GM19395 (cell line): Measurements from ENCODE around the gene INPP4B.
"Not testable (repeated sequence)": the region's sequence is repeated elsewhere in the genome, so short reads cannot be mapped to it uniquely, and the experiment has no call there.

Experiments
- ATAC-seq: cut with Tn5 transposase; IDR thresholded peaks from one replicate; pipeline ENCODE4 v1.9.1; 2021; ENCODE audit warnings: mild to moderate bottlenecking, moderate library complexity; ENCODE audit not compliant: unreplicated experiment

INPP4B gene

DNA sequence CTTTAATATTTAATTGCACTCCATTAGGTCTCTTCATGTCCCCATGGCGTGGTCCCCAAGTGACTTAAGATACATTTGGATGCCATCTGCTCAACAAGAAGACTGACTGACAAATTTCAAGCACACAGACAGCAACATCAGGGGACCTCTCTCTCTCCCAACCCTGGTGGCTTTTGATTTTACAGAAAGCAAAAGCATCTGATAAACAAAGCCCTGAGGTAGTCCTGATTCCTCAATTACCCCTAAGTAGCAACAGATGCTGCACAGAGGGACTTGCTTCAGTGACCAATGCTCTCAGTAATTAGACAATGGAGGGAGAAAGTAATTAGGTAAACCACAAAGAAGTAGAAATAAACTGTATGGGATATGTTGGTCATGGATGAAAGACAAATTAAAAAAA is 426.4 kb downstream of the INPP4B start:
- ATAC-seq: no peak

DNA sequence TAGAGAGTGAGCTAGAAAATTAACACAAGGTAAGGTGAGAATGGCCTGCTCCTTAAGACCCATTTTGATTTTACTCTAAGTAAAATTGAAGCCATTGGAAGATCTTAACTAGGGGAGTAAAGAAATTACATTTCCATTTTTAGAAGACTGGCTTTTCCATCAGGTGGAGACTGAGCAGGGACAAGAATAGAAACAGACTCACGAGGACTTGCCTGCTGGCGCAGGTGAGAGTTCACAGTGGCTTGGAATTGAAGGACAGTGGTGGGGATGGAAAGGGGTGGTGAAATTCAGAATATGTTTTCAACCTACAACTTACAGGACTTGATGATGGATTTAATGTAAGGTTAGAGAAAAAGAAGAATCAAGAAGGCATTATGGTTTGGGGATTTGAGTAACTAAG is 427.4 kb downstream of the INPP4B start:
- ATAC-seq: no peak

DNA sequence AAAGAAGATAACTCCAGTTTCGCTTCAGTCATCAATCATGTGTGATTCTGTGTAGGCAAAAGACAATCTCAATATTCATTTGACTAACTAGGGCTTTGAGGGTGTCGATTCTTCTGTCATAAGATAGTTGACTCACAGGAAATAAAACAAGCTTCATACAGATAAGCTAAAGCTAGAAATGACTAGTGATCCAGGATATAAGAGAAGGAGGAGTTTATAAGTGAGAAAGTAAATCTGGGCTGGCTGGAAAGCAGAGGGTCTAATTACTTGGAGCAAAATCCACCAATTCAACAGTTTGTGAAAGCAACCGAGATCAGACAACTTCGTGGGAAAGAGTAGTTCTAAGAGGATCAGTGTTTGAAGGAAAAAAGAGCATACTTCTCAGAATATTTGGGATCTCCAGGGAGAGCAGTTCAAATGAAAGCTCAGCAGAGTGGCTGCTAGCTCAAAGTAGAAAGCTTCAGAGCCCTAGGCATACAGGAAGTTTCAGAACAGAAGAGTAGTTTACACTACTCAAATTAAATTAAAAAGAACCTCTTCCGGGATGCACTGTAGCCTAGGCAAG is 429.3 kb downstream of the INPP4B start:
- no peak for ATAC-seq

DNA sequence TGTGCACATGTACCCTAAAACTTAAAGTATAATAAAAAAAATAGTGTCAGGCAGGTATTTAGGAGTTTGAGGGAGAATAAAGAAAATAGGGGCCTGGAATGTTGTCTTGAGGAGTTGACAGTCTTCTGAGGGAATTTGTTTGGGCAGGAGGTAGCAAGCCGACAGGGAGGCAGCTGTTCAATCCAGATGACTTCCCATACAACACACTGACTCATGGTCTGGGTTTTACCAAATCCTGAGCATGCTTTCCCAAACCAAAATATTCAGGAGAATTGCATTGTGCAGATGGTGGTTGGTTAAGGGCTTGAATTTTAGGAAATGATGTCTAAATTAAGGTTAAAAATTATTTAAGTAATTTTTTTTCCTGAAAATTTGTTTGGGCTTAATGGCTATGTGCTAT is 430.0 kb downstream of the INPP4B start:
- no peak for ATAC-seq

DNA sequence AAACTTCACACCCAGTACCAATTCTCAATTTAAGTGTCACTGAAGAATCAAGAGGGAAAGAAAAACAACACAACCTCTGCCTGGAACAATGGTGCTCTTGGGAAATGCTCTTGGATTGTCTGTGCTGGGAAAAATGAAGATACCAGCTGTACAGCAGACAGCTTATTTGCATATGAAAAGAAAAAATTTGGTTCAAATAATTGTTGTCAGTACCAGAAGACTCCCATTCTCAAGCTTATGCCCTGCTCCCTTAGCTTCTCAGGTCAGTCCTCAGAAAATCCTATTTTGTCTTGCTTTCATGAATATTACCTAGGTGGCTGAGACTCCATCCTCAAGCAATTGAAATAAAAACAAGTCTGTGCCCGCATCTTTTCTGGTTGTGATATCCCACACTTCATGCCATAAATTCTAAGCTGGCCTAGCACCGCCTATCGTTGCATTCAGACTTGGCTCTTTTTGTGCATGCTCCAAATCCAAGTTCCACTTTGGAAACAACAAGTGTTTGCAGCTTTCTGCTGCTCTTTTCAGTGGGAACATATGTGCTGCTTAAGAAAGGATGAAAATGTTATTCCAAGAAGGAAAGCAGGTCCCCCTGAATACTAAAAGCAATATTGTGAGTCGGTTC is 431.6 kb downstream of the INPP4B start:
- no peak for ATAC-seq

DNA sequence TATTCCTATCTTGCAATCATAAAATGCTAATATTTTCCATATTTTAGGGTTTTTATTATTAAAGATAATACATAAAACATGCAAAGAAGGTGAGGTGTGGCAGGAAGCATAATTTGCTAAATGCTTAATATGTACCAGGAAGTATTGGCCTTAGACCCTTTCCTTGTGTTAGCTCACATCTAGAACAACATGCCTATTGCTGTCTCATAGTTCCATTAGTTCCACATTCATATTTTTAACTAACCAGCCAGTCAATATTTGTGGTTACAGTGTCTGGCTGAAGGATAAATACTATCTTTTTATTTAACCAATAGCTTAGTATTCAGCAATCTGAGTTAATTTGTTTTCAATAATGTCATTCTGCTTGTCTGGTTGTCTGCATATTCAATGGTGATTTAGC is 432.6 kb downstream of the INPP4B start:
- no peak for ATAC-seq

DNA sequence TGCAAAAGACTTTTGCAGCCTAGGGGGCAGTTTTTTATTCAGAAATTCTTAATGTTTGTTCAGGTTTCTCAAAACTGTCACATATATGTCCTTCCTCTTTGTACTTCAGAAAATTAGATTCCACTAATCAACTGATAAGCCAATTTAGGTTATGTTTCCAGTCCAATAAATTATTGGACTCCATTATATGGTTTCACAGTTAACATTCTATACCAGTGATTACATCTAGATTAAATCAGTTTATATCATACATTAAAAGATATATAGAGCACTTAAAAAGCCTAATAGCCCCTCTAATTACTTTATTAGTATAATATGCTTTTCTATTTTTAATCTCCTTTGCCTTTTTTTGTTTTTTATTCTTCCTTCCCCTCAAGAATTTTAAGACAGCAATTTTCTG is 434.1 kb downstream of the INPP4B start:
- ATAC-seq: no peak

DNA sequence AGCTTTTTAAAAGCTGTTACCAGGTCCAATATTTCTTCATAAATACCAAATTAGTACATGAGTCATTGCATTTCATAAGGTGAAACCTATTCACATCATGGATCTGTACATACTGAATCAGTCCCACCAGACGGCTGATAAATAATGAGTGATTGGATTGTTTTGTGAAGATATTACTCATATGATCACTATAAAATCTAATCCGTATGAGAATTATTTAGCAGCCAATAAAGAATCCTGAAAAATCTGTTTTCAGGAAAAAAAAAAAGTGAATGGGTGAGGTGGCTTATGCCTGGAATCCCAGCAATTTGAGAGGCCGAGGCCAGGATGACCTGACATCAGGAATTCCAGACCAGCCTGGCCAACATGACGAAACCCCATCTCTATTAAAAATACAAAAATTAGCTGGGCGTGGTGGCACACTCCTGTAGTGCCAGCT is 438.1 kb downstream of the INPP4B start:
- no peak for ATAC-seq

DNA sequence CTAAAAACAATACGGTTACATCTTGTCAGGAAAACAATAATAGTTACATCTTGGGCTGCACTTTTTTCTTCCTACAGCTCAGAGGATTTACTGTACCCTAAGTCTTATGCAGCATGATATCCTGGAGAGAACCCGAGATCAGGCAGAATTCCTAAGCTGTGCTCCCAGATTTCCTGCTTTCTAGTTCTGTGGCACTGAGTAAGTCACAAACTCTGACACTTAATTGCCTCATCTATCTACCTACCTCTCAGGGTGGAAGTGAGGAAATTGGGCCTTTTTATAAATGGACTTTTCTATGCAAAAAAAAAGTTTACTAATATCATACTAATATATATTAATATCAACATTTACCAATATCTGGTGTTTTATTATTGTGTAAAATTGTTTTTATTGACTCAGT is 438.5 kb downstream of the INPP4B start:
- ATAC-seq: no peak

DNA sequence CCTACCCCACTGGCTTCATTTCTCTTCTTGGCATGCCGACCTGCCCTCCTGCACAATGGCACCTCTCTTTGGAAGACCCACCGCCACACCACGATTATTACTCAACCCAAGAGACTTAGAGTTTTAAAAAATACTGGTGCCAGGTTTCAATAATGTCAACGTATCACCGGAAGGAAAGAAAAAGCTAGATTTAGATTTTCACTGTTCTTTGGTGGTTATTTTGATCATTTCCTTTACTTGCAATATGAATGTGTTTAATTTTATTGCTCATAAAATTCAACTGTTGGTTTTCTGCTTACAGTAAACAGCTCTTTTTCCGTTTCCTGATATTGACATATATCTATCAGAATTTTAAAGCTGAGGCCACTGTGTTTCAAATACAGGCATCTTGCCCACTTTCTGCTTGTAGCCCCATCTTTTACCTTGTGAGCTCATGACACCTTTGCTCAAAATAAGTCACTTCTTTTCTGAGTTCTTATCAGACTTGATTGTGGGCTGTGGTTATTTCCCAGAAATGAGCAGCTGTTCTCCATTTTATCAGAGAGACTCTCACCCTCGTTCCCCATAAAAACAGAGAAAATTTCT is 439.1 kb downstream of the INPP4B start:
- ATAC-seq: no peak

DNA sequence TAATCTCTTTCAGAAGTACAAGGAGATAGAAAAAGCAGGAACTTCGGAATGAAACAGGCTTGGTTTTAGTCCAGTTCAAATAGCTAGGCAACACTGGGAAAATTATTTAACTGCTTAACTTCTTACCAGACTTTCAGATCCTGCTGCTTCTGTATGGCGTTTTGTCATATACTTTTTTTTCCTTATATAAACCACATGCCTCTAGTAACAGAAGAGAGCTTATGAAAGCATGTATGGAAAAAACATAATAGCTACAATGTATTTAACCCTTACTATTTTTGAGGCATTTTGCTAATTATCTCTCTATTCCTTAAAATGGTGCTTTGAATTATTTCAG is 439.6 kb downstream of the INPP4B start:
- ATAC-seq: no peak

DNA sequence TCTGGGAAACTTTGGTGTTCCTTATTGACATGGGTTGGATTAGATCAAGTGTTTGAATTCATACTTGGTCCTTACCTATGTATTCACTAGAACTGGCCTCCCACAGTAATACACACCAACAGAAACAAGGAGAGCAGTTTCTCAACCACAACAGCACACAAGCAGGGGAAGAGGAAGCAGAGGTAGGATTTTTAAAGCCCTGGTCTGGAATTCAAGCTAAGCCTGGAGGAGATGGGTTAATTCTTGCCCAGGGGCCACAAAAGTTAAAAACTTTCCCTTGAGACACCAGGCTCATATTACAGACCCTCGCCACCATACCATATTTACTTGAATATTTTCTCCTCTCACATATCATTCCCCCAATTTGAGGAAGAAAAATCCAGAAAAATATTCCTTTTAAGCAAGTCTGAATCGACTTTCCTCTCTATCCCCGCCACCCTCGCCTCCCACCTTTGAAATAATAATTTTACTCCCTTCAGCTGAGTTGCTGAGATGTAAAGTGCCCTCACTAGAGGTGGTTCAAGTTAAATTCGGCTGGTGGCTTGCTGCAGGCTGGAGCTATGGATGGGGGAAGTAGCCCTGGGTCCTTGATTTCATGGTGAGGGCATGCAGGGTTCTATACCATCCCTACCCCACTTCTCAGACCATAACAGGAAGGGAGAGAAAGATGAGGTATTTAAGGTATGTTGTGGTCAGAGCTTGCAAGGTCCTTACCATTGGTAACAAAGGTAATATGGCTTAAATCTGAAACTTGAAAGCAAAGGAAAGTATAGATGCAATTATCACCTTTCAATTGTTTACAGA is 440.2 kb downstream of the INPP4B start:
- peak; percentile 36 for ATAC-seq

DNA sequence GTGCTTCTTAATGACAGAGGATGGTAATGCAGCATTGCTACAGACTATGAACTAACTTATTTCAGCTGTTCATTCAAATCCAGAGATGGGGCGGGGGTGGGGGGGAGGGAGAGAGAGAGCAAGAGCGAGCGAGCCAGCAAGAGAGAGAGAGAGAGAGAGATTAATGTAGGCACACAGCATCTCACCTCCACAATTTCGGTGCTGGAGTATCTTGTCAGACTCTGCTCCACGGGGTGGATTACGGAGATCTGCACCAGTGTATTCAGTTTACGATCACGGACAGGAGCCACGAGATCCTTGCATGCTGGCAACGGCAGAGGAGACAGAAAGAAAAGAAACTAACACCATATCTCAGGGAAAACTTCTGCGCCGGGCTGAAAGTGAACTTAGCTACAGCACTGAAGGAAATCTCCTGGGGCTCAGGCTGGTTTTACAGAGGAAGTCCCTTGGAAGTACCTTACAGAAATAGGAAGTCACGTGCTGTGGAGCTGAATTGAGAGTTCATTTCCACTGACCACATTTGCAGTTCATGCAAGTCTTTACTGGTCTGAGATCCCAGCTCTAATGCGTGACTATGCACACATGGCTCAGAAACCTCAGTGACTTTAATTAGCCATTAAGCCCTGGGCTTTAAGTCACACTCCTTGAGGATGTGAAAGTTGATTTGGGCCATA is 440.9 kb downstream of the INPP4B start:
- ATAC-seq: peak; percentile 61

DNA sequence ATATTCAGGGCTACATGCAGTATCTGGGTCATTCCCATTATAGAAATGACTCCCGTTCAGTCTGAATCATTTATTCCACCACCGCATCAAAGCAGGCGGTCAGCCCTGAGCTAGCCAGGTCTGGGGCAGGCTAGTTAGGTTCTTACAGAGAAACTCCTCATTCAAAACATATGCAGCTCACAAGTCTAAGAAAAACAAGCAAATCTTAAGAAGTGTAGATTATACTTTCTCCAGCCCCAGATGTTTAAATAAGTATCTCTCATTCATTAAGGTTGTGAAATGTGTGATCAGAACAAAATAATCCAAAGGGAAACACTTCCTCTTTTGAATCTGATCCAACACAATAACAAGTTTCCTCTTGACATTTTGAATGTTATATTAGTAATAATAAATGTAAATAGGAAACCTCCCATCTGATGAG is 441.9 kb downstream of the INPP4B start:
- no peak for ATAC-seq

DNA sequence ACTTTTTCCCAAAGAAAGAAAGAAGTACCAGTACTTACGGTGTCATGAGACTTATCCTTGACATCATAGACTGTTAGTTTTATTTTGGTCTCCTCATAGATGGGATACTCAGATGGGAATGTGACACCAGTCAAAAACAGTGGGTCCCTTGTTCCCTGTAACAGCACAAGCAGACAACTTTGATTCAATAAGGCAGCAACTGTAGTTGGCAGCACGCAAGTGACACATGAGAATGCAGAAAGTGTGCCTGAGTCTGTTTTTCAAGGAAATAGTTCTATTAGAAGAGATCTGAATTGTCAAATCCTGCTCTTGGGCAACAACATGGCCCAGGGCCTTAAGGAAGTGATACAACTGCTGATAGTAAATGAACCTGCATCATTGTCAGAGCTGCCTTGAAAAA is 443.2 kb downstream of the INPP4B start:
- ATAC-seq: no peak

DNA sequence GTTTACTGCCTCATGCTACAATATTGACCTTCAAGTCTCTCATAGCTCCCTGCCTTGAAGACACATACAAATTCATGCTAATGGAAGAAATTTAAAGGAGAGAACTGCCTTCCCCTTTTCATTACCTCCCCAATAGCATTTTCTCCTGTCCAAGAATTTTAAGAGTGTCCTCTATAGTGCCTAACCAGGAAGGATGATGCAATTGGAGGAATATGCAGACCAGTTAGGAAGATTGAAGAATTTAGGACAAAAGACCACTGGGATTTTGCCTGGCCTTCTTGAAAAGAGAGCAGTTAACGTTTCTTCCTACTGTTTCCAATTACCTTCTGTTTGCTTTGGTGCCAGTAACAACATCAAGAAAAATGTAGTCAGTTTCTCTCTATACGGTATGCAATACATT is 443.9 kb downstream of the INPP4B start:
- no peak for ATAC-seq

DNA sequence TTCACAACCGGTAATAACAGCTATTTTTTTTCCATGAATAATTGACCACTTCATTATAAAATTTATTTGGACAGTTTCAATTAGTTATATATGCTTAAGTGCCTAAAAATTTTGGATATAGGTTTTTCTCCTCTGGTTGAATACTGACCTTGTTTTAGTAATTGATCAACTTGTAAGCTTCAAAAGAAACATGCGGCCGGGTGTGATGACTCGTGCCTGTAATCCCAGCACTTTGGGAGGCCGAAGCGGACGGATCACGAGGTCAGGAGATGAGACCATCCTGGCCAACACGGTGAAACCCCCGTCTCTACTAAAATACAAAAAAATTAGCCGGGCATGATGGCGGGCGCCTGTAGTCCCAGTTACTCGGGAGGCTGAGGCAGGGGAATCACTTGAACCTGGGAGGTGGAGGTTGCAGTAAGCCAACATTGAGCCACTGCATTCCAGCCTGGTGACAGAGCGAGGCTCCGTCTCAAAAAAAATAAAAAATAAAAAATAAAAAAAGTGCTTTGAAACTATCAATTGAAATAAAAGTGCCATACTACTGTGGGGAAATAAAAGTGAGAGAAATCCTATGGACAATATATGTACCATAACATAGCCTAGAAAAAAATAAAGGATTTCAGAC is 448.6 kb downstream of the INPP4B start:
- ATAC-seq: not testable (repeated sequence)

DNA sequence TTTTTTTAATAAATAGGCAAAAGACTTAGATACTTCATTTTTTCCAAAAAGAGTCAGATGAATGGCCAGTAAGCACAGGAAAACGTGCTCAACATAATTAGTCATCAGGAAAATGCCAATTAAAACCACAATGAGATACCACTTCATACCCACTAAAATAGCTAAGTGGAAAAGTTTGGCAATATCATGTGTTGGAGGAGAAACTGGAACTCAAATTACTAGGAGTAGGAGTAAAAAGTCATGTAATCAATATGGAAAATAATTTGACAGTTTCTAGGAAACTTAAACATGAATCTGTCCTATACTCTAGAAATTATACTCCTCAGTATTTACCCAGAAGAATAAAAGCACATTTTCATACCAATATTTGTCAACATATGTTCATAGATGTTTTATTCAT is 449.8 kb downstream of the INPP4B start:
- ATAC-seq: no peak

DNA sequence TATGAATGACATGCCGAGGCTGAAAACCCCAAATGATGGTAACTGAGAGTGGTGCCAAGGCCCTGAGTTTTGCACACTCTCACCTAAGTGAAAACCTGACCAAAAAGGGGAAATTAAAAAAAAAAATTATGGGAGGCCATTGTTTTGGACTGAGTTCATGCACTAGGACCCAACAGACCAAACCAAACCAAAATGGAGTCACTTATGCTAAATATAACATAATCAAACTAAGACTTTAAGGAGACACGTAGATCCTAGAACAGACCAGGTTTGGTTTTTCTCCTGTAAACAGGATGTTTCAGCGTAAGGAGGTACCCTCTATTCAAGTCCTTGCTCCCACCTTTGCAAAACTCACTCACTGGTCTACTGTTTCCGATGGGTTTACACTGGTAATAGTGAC is 453.0 kb downstream of the INPP4B start:
- ATAC-seq: no peak

DNA sequence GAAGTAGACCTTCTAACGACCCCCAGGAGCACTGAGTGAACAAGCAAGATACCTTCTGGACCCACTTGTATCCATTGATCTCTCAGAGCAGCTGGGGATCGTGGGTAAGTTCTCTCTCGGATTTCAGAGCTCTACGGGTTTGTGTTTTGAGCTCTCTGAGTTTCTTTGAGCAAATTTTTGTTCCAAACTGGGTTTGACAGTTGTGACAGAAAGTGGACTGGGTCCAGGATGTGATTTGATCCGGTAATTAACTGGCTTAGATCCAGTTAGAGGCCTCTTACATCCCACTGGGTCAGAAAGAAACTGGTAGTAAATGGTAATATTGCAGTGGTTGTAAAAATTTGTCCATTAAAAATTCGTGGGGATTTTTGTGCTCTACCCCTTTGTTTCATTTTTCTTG is 459.2 kb downstream of the INPP4B start:
- no peak for ATAC-seq

DNA sequence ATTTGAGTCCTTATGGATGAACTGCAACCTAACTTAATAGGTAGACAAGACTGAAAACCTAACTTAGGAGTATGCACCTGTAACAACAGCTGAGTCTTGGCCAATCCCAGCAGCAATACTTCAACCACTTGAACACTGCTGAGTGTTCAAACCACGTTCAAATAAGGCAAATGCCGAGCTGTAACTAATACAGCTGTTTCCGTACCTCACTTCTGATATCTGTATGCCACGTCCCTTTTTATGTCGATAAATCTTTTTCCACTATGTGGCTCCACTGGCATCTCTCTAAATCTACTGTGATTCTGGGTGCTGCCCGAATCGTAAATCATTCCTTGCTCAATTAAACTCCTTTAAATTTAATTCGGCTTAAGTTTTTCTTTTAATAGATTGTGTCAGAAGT is 459.7 kb downstream of the INPP4B start:
- no peak for ATAC-seq
